ENCODE data around the gene RAF1. TPM values are rescaled to one million over a fixed set of nuclear protein-coding genes. Genes with fewer than 3 reads are reported as not detected.
"Not testable (repeated sequence)": the region's sequence is repeated elsewhere in the genome, so short reads cannot be mapped to it uniquely, and the experiment has no call there.

Gene RAF1
- total RNA-seq, 1 experiment from 2014 or later: 64.3 TPM

DNA sequence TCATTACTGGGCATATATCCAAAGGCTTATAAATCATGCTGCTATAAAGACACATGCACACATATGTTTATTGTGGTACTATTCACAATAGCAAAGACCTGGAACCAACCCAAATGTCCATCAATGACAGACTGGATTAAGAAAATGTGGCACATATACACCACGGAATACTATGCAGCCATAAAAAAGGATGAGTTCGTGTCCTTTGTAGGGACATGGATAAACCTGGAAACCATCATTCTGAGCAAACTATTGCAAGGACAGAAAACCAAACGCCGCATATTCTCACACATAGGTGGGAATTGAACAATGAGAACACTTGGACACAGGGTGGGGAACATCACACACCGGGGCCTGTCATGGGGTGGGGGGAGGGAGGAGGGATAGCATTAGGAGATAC lies 23.1 kb downstream of the RAF1 start:
- H3K4me3 ChIP-seq (replicated peaks in 1 of 2; ENCODE audit: low read depth in 1 of 2, low read length in 2 of 2); H3K4me2 ChIP-seq (ENCODE audit: low read length); H3K9me2 ChIP-seq (ENCODE audit: insufficient read depth); ATAC-seq; H3K9me3 ChIP-seq (ENCODE audit: control insufficient read depth in 1 of 2, insufficient read depth in 1 of 2, low read depth in 1 of 2, low read length in 2 of 2); intact Hi-C loops (cut with micrococcal nuclease); H3K36me3 ChIP-seq (ENCODE audit: control insufficient read depth in 1 of 2, insufficient read depth in 2 of 2, low read length in 2 of 2); BruUV-seq (replicated peaks); H3K27ac ChIP-seq (ENCODE audit: low read depth, low read length); H3K27me3 ChIP-seq (ENCODE audit: insufficient read depth, low read length); POLR2A ChIA-PET; CTCF ChIA-PET; RAD21 ChIA-PET (ENCODE audit: low non-redundant PET in 1 of 2, low total read pairs in 2 of 2, uncharacterized antibody in 2 of 2, unreplicated experiment in 2 of 2); H3K9ac ChIP-seq (ENCODE audit: low read length); DNase-seq (ENCODE audit: low read depth, low spot score); H3K4me1 ChIP-seq (ENCODE audit: control insufficient read depth in 1 of 2, insufficient read depth in 2 of 2, low read length in 2 of 2); H2AFZ ChIP-seq (ENCODE audit: low read depth, low read length, poor library complexity, severe bottlenecking): not testable (repeated sequence)
- peaks cover 15% of the 10 kb centered on the region; the same call in 1 of the 2 replicates for H4K20me1 ChIP-seq (ENCODE audit: insufficient read depth)
- peaks cover 82% of the 10 kb centered on the region for H3K79me2 ChIP-seq (ENCODE audit: insufficient read depth, low read length)

- intact Hi-C loops (cut with micrococcal nuclease): no loop called here
- no peaks in the 10 kb centered on the region; a peak in 1 of 4 replicates for H3K36me3 ChIP-seq (ENCODE audit: control insufficient read depth in 1 of 2, insufficient read depth in 2 of 2, low read length in 2 of 2)
- H3K4me2 ChIP-seq (ENCODE audit: low read length): no peak overlapping the region
- no peaks in the 10 kb centered on the region for H3K27me3 ChIP-seq (ENCODE audit: insufficient read depth, low read length)
- no peak overlapping the region for H3K4me3 ChIP-seq (replicated peaks in 1 of 2; ENCODE audit: low read depth in 1 of 2, low read length in 2 of 2)
- no peak overlapping the region for H2AFZ ChIP-seq (ENCODE audit: low read depth, low read length, poor library complexity, severe bottlenecking)
- DNase-seq (ENCODE audit: low read depth, low spot score) (no peak), ATAC-seq (no peak)
- ChIA-PET RAD21 (ENCODE audit: low non-redundant PET in 1 of 2, low total read pairs in 2 of 2, uncharacterized antibody in 2 of 2, unreplicated experiment in 2 of 2) (no interaction called here), POLR2A (no interaction called here), CTCF (no interaction called here)
- H3K9me3 ChIP-seq (ENCODE audit: control insufficient read depth in 1 of 2, insufficient read depth in 1 of 2, low read depth in 1 of 2, low read length in 2 of 2): no peaks in the 10 kb centered on the region
- no peaks in the 10 kb centered on the region for H3K9me2 ChIP-seq (ENCODE audit: insufficient read depth)
- no TSS peak for BruUV-seq (replicated peaks)
- no peak overlapping the region for H3K9ac ChIP-seq (ENCODE audit: low read length)
- H3K79me2 ChIP-seq (ENCODE audit: insufficient read depth, low read length): peaks cover 79% of the 10 kb centered on the region
- 0 out of 2 replicates have a peak, but pooled peaks cover 7% of the 10 kb centered on the region for H4K20me1 ChIP-seq (ENCODE audit: insufficient read depth)
- no peak overlapping the region for H3K27ac ChIP-seq (ENCODE audit: low read depth, low read length)
- H3K4me1 ChIP-seq (ENCODE audit: control insufficient read depth in 1 of 2, insufficient read depth in 2 of 2, low read length in 2 of 2): no peaks in the 10 kb centered on the region
- TF ChIP-seq ZFX (IDR thresholded peaks at IDR 0.05): no peak
- TF ChIP-seq REST (IDR thresholded peaks at IDR 0.05; ENCODE audit: low read depth): no peak
- no peak for TF ChIP-seq SRF (IDR thresholded peaks at IDR 0.05; ENCODE audit: low read depth)
- no peak for TF ChIP-seq CTCF (IDR thresholded peaks at IDR 0.05 in 2 of 3, conservative IDR thresholded peaks at IDR 0.05 in 1 of 3; ENCODE audit: borderline replicate concordance in 1 of 3, insufficient read depth in 1 of 3, low read depth in 2 of 3, low read length in 2 of 3)
- no peak for TF ChIP-seq EZH2 (IDR thresholded peaks at IDR 0.05)
- TF ChIP-seq POLR2A (IDR thresholded peaks at IDR 0.05; ENCODE audit: borderline replicate concordance, extremely low read depth, insufficient read depth, insufficient read length): no peak
- TF ChIP-seq FOSL1 (IDR thresholded peaks at IDR 0.05; ENCODE audit: low read depth): no peak
- TF ChIP-seq EZH2phosphoT487 (IDR thresholded peaks at IDR 0.05; ENCODE audit: borderline replicate concordance): no peak
- TF ChIP-seq, protein P1, sequence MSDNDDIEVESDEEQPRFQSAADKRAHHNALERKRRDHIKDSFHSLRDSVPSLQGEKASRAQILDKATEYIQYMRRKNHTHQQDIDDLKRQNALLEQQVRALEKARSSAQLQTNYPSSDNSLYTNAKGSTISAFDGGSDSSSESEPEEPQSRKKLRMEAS (IDR thresholded peaks at IDR 0.05): no peak
- TF ChIP-seq, protein P2, sequence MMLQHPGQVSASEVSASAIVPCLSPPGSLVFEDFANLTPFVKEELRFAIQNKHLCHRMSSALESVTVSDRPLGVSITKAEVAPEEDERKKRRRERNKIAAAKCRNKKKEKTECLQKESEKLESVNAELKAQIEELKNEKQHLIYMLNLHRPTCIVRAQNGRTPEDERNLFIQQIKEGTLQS (IDR thresholded peaks at IDR 0.05): no peak
- TF ChIP-seq CEBPB (IDR thresholded peaks at IDR 0.05; ENCODE audit: low read depth): no peak
- no peak for TF ChIP-seq TCF7L2 (IDR thresholded peaks at IDR 0.05; ENCODE audit: borderline replicate concordance, extremely low read depth, insufficient read depth, insufficient read length)
- no peak for TF ChIP-seq CBX3 (IDR thresholded peaks at IDR 0.05; ENCODE audit: low read depth)
- TF ChIP-seq RAD21 (IDR thresholded peaks at IDR 0.05; ENCODE audit: low read depth): no peak
- no peak for TF ChIP-seq POLR2AphosphoS5 (IDR thresholded peaks at IDR 0.05; ENCODE audit: low read depth, low read length)
- TF ChIP-seq YY1 (IDR thresholded peaks at IDR 0.05; ENCODE audit: extremely low read depth, insufficient replicate concordance, low read depth, low read length): no peak
- TF ChIP-seq SIN3A (IDR thresholded peaks at IDR 0.05; ENCODE audit: low read depth): no peak
Observed at GRCh38 chr3:12638105-12638504, 25.8 kb downstream of the RAF1 start.
